ENCODE results near the gene CELF2.

GRCh38 chr10:11313463-11313862 is 295.8 kb downstream of the CELF2 start:
- TF ChIP-seq CTCF (IDR thresholded peaks at IDR 0.05; ENCODE audit: low read depth, low read length, poor library complexity, severe bottlenecking) = no peak
- TF ChIP-seq EZH2phosphoT487 (IDR thresholded peaks at IDR 0.05; ENCODE audit: borderline replicate concordance, low read length) = no peak

Measured in DOHH2 (cell line).